Neural cell (in vitro differentiated cells): Measurements from ENCODE around the gene CAMSAP2.

Experiments
- EP300 ChIP-seq: fragments of 450-650 bp; conservative IDR thresholded peaks from 2 replicates; pipeline ENCODE4 v1.6.1; 2014; ENCODE audit warnings: antibody characterized with exemption, mild to moderate bottlenecking, moderate library complexity; ENCODE audit not compliant: poor library complexity, severe bottlenecking
- RAD21 ChIP-seq: fragments of 450-650 bp; conservative IDR thresholded peaks from 2 replicates; pipeline ENCODE4 v1.6.1; 2014; ENCODE audit warnings: antibody characterized with exemption, mild to moderate bottlenecking, moderate library complexity
- REST ChIP-seq: IDR thresholded peaks from 2 replicates; pipeline ENCODE4 v1.6.1; 2012; ENCODE audit warnings: borderline replicate concordance
- TAF1 ChIP-seq: IDR thresholded peaks from 2 replicates; pipeline ENCODE4 v1.6.1; 2012; ENCODE audit warnings: low read depth

DNA sequence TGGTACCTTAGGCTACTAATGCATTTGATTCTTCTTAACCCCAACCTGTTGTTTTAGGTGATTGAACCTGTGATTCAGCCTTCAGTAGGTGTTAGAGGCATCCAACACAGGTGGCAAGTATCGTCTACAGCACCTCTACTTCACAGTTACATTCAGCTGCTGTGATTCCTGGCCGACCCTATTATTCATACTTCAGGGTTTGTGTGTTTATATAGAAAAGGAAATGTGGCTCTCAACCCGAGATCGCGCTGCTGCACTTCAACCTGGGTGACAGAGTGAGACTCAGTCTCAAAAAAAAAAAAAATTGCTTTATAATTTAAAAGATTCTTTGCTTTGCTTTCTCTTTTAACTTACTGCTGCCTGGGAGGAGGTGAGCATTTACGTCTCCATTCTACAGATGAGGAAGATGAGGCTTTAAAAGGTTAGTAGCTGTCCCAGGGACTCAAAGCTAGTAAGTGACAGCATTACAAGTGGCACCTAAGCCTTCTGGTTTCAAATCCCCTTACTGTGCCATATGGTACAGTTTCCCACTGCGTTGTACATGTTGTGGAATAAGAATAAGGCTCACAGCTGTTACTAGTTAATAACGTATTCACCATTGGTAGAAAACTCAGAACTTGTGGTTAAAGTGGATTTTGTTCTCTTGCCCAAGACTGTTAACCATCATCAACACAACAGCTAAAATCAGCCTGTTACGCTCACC, 124.2 kb downstream of the CAMSAP2 start:
- TF ChIP-seq REST (no peak), RAD21 (no peak), EP300 (no peak), TAF1 (no peak)
